SKM-1 (cell line): ENCODE measurements around the gene BPIFB3.

Source experiments
- DNase-seq: peaks from one replicate; lab custom pipeline; 2025; ENCODE audit not compliant: unreplicated experiment; lab: John Stamatoyannopoulos, UW

Gene BPIFB3, protein sequence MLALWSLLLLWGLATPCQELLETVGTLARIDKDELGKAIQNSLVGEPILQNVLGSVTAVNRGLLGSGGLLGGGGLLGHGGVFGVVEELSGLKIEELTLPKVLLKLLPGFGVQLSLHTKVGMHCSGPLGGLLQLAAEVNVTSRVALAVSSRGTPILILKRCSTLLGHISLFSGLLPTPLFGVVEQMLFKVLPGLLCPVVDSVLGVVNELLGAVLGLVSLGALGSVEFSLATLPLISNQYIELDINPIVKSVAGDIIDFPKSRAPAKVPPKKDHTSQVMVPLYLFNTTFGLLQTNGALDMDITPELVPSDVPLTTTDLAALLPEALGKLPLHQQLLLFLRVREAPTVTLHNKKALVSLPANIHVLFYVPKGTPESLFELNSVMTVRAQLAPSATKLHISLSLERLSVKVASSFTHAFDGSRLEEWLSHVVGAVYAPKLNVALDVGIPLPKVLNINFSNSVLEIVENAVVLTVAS

GRCh38 chr20:33053291-33054106, at the start of gene BPIFB3:
Gene BPIFB3, plus strand, starts transcription at chr20:33053903. Its CDS starts 1,533 bp downstream, at chr20:33055436.
- DNase-seq: no peak

- DNase-seq: no peak
Measured at GRCh38 chr20:33004141-33004751, 49.5 kb upstream of the BPIFB3 start, which contains the start of gene SUN5. Gene SUN5, minus strand, starts transcription at chr20:33004433. Its CDS starts 93 bp downstream, at chr20:33004340.

GRCh38 chr20:33005132-33005566, 48.6 kb upstream of the BPIFB3 start:
- no peak for DNase-seq

DNA sequence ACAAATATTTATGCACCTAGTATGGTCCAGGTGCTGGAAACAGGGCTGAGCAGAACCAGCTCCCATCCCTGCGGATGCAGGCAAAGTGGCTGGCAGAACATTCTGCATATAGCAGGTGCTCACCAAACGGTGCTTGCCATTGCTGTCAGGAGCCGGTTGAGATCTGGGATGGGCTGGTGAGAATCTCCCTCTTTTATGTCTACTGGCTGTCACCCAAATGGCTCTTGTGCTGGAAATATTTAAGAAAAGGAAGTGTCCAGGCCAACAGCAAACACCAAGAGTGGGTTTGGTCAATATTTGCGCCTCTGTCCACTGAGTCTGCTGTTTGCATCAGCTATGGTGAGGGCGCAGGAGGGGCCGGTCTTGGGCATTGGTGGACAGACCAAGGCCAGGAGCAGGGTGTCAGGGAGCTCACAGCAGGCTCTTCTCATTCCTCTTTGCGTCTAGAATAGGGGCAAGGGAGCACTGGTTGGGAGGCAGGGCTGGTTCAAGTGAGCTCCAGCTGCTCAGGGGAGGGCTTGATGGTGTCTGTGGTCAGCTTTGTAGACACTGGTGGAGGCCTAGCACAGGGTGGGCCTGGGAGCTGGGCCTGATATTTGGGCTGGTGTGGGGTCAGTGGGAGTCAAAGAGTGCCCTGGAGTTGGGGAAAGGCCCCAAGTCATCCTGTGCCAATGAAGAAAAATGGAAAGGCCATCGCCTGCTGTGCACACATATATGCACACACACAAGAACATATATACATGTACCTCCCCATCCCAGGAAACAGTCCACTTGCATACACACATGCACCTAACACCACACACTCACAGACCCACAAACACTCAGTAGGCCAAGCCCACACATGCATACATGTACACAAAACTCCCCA, 47.6 kb upstream of the BPIFB3 start:
- no peak for DNase-seq

- no peak for DNase-seq
Measured at GRCh38 chr20:33006776-33007375, 46.8 kb upstream of the BPIFB3 start.

DNA sequence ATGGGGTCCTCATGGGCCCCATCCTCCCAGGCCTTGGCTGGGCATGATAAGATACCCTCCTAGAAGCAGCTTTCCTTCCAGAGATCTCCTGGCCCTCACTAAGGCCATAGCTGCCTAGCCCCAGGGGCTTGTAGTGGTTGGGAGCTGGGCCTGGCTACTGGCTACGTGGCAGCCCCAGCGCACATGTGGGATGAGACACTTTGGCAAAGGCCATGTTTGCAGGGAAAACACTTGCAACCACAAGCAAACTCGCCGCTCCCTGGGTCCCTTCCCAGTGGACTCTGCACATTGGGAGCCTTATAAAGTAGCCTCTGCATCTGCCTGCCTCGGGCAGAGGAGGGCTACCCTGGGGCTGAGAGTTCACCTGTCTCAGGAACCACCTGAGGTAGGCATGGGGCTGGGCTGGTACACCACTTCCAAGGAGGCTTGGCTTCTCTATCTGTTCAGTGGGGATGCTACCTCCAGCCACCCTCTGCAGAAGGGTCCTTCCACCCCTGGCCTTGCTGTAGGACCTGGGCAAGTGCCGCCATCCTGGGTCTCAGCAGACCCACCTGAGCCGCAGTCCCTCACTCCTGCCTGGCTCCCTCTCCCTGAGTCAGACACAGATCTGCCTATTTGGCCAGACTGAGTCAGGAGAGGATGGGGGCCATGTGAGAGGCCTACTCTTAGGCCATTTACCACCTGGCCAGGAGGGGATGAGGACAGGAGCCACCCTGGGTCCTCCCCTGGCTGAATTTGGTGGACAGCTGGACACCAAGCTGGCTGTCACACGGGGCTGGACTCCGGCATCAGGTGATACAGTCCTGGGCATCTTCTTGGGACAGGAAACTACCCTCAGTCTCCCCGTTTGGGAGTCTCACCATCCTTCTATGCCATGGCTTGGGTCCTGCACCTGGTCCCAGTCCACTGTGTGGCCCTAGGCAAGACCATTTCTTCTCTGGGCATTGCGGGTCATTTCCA, 46.0 kb upstream of the BPIFB3 start, which contains the start of gene BPIFB2:
Gene BPIFB2, plus strand, starts transcription at position 329 of the 960 bp plus-strand sequence. CDS start 871 bp downstream, outside the sequence.
- DNase-seq: no peak

DNA sequence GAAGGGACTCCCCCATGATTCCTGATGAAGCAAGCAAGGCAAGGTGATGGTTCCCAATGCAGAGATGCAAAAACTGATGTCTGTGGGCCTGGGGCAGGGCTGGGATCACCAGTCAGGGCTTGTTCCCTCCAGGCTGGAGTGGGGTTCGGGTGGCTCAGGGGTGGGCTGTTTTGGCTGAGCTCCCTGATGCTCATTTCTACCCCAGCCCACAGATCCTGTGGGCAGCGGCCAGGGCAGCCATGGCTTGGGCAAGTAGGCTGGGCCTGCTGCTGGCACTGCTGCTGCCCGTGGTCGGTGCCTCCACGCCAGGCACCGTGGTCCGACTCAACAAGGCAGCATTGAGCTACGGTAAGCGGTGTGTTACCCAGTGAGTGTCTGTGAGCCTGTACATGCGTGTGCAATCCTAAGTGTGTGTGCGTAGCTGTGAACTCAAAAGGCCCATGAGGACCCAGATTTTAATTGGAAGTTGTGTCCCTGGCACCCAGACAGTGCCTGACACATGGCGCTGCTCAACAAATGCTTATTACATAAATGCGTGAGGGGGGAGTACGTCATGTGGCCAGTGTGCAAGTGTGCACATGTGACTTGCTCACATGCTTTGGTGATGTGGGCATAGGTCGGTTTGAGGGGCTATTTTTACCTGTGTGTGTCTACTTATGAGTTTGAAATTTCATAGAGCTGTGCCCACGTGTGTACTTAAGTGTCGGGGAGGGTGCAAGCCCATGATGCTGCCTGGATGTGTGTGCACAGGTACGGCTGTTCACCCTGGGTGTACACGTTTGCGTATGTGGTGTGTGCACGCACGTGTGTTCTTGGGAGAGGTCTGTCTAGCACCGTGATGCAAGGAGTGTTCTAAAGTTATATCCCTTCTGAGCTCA, 45.1 kb upstream of the BPIFB3 start:
- DNase-seq: no peak

GRCh38 chr20:33009214-33010132, 44.2 kb upstream of the BPIFB3 start:
- no peak for DNase-seq

- DNase-seq: no peak
Measured at GRCh38 chr20:33010133-33010504, 43.6 kb upstream of the BPIFB3 start.

DNA sequence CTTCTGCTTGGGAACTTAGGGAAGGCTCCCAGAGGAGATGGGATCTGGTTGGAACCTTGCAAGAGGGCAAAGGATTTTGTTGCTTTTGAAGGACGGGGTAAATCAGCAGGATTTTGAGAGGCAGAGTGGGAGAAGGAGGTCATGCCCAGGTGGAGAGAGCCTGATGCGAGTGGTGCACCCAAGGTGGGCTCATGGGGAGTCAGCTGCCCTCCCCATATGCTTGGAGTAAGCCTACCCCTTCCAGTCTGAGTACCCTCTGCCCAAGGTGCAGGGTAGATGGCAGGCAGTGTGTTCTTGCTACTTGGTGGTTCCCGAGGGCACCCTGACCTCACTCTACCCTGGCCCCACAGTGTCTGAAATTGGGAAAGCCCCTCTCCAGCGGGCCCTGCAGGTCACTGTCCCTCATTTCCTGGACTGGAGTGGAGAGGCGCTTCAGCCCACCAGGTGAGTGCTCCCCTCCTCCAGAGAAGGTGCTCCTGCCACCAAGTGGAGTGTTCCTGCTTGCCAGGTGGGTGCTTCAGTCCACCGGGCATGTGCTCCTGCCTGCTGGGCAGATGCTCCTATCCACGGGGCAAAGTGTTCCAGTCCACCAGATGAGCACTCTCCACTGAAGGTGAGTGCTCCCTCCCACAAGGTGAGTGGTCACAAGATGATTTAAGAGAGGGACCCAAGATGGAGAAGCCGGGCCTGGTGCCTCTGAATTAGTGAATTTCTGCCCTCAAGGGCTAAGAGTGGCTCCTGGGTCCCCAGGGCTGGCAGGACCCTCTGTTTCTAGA, 42.8 kb upstream of the BPIFB3 start:
- DNase-seq: no peak

- DNase-seq: no peak
Measured at GRCh38 chr20:33012327-33013189, 41.1 kb upstream of the BPIFB3 start.

- no peak for DNase-seq
Measured at GRCh38 chr20:33013701-33014326, 39.9 kb upstream of the BPIFB3 start.

DNA sequence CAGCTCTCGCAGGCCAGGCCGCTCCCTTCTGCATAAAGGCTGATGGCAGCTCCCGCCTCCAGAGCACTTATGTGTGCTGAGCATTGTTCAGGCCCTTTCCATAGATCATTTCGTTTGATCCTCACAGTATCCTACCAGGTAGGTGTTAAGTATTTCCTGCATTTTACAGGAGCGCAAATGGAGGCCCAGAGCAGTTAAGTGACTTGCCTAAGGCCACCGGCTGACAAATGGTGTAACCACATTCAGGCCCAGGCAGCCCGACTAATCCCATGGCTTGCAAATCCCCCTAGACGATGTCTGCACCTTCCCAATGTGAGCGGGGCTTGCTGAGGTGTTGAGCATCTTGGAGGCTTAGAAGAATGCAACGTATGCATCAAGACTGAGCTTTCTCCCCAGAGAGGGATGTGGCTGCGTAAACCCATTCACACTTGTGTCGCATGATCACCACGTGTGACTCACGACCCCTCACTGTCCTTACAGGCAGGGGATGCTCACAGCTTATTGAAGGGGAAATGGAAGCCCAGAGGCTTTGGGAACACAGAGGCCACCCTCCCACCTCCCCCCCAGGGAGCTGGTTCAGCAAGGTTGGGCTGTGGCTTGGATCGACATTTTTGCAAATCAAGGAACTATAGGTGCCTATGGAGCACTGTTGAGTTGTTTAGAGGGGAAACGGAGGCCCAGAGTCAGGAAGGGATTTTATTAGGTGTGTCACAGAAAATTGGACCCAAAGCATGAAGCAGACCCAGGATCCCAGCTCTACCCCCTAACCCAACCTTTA, 39.2 kb upstream of the BPIFB3 start:
- no peak for DNase-seq

DNA sequence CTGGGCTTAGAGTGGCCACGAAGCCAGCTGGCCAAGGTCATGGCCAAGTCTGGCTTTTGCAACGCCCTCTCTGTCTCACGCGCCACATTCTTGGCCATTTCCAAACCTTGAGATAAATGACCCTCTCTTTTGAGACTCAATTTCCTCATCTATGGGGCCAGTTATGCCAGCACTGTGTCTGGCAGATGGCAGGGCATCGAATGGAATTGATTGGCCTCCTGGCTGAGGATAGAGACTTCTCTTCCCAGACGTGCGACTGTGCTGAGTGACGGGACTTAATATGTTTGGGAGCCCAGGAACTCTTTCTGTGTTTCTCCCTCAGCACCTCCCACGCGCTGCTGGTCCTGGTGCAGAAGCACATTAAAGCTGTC, 38.6 kb upstream of the BPIFB3 start:
- no peak for DNase-seq
